Left lobe of liver (tissue), 2 donors: ENCODE results near the gene ZDHHC14. TPM values are rescaled to one million over a fixed set of nuclear protein-coding genes. Genes with fewer than 3 reads are reported as not detected.
"Not testable (repeated sequence)": the region's sequence is repeated elsewhere in the genome, so short reads cannot be mapped to it uniquely, and the experiment has no call there.

Experiments used
- ATAC-seq: fragments of 200-7000 bp; cut with Tn5 transposase; one replicate; pipeline ENCODE4 v1.9.1; 2020; ENCODE audit warnings: mild to moderate bottlenecking, moderate library complexity
- DNase-seq: peaks from one replicate; pipeline ENCODE4 v3.0.0-alpha.2; 2020; ENCODE audit warnings: low spot score
- total RNA-seq: library from RNA; stranded (reverse); gene quantifications from one replicate; pipeline ENCODE4 v1.2.1, GENCODE V29; 2021
- donor health status: DM: no; HTN: no; CAD: no; lungs with moderate emphysema.
- donor health status: DM: no; HTN: yes; CAD: no.

Gene ZDHHC14
- 13.7 TPM for total RNA-seq

- DNase-seq (peak; percentile 94), ATAC-seq (peak; percentile 88)
Observed at GRCh38 chr6:157380779-157381561, at the start of gene ZDHHC14. TSS of gene ZDHHC14 (plus strand) at chr6:157381190.

GRCh38 chr6:157332813-157333212 is 48.2 kb upstream of the ZDHHC14 start:
- ATAC-seq (no peak), DNase-seq (no peak)

GRCh38 chr6:157333537-157333936 is 47.5 kb upstream of the ZDHHC14 start:
- ATAC-seq (no peak), DNase-seq (no peak)

- ATAC-seq: no peak
- no peak for DNase-seq
Observed at GRCh38 chr6:157333956-157334355, 47.0 kb upstream of the ZDHHC14 start.

GRCh38 chr6:157335829-157336228 is 45.2 kb upstream of the ZDHHC14 start:
- no peak for DNase-seq
- no peak for ATAC-seq

GRCh38 chr6:157337276-157337675 is 43.7 kb upstream of the ZDHHC14 start:
- not testable (repeated sequence) for DNase-seq, ATAC-seq

GRCh38 chr6:157337751-157338150 is 43.2 kb upstream of the ZDHHC14 start:
- ATAC-seq (no peak), DNase-seq (no peak)

GRCh38 chr6:157339432-157339831 is 41.6 kb upstream of the ZDHHC14 start:
- ATAC-seq (peak; percentile 54), DNase-seq (no peak)

GRCh38 chr6:157343732-157344131 is 37.3 kb upstream of the ZDHHC14 start:
- DNase-seq (no peak), ATAC-seq (no peak)

GRCh38 chr6:157346373-157346772 is 34.6 kb upstream of the ZDHHC14 start:
- DNase-seq (no peak), ATAC-seq (no peak)

GRCh38 chr6:157358287-157358686 is 22.7 kb upstream of the ZDHHC14 start:
- DNase-seq (no peak), ATAC-seq (no peak)

- ATAC-seq (no peak), DNase-seq (no peak)
Observed at GRCh38 chr6:157361886-157362285, 19.1 kb upstream of the ZDHHC14 start.

- ATAC-seq (no peak), DNase-seq (no peak)
Observed at GRCh38 chr6:157364705-157365104, 16.3 kb upstream of the ZDHHC14 start.

GRCh38 chr6:157366648-157367047 is 14.3 kb upstream of the ZDHHC14 start:
- DNase-seq (no peak), ATAC-seq (no peak)

- DNase-seq (no peak), ATAC-seq (no peak)
Observed at GRCh38 chr6:157368359-157369049, 12.5 kb upstream of the ZDHHC14 start.

- DNase-seq: no peak
- no peak for ATAC-seq
Observed at GRCh38 chr6:157370755-157371154, 10.2 kb upstream of the ZDHHC14 start.

- peak; percentile 96 for ATAC-seq
- DNase-seq: no peak
Observed at GRCh38 chr6:157372501-157373280, 8.3 kb upstream of the ZDHHC14 start.

- DNase-seq: no peak
- ATAC-seq: no peak
Observed at GRCh38 chr6:157374889-157375443, 6.0 kb upstream of the ZDHHC14 start.

GRCh38 chr6:157376241-157376640 is 4.7 kb upstream of the ZDHHC14 start:
- DNase-seq: no peak
- no peak for ATAC-seq

GRCh38 chr6:157376706-157377230 is 4.2 kb upstream of the ZDHHC14 start:
- DNase-seq: no peak

More at GRCh38 chr6:157376706-157377230, 4.2 kb upstream of the ZDHHC14 start:
- ATAC-seq: no peak
